Measurements from ENCODE around the gene GPR83.

GRCh38 chr11:94445641-94446040, 44.4 kb upstream of the GPR83 start:
- TF ChIP-seq CTCF (conservative IDR thresholded peaks at IDR 0.05): no peak
- TF ChIP-seq EZH2 (IDR thresholded peaks at IDR 0.05; ENCODE audit: low read depth): no peak

Measured in PC-9 (cell line).